ENCODE results near the gene RNF149. TPM values are rescaled to one million over a fixed set of nuclear protein-coding genes. Genes with fewer than 3 reads are reported as not detected.

The RNF149 gene
- polyA plus RNA-seq, 1 experiment = 18.8 TPM

DNA sequence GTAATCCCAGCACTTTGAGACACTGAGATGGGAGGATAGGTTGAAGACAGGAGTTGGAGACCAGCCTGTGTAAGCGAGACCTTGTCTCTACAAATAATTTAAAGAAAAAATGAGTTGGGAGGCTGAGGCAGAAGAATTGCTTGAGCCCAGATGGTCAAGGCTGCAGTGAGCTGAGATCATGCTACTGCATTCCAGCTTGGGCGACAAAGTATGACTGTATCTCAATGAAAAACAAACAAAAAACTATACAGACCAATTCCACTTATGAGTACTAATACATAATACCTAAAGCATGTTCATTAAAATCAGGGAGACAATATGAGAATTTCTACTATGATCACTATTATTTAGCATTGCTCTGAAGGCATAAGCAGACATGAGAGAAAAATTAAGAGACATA, 12.6 kb downstream of the RNF149 start:
- CTCF ChIA-PET = interaction anchor here (2.1 kb wide), 1 partner anchor 46 kb away, joined by 4 read pairs; no protein-coding TSS in a partner anchor
- no peak overlapping the region for H3K27ac ChIP-seq (ENCODE audit: low read depth, low read length)
- no peaks in the 10 kb centered on the region for H3K27me3 ChIP-seq (ENCODE audit: control insufficient read depth, insufficient read depth, low read length)
- H3K4me3 ChIP-seq (ENCODE audit: low read depth, low read length) = no peak overlapping the region
- TF ChIP-seq, protein P1, sequence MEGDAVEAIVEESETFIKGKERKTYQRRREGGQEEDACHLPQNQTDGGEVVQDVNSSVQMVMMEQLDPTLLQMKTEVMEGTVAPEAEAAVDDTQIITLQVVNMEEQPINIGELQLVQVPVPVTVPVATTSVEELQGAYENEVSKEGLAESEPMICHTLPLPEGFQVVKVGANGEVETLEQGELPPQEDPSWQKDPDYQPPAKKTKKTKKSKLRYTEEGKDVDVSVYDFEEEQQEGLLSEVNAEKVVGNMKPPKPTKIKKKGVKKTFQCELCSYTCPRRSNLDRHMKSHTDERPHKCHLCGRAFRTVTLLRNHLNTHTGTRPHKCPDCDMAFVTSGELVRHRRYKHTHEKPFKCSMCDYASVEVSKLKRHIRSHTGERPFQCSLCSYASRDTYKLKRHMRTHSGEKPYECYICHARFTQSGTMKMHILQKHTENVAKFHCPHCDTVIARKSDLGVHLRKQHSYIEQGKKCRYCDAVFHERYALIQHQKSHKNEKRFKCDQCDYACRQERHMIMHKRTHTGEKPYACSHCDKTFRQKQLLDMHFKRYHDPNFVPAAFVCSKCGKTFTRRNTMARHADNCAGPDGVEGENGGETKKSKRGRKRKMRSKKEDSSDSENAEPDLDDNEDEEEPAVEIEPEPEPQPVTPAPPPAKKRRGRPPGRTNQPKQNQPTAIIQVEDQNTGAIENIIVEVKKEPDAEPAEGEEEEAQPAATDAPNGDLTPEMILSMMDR (IDR thresholded peaks at IDR 0.05; ENCODE audit: low read depth, low read length) = no peak
- DNase-seq (ENCODE audit: low read depth, low spot score) = no peak
- no peaks in the 10 kb centered on the region for H3K9me3 ChIP-seq (ENCODE audit: control insufficient read depth, insufficient read depth, low read length)
- POLR2A ChIA-PET = interaction anchor here (0.7 to 0.9 kb wide), 2 partner anchors 8 to 9 kb away, joined by 3 read pairs; no protein-coding TSS in a partner anchor

DNA sequence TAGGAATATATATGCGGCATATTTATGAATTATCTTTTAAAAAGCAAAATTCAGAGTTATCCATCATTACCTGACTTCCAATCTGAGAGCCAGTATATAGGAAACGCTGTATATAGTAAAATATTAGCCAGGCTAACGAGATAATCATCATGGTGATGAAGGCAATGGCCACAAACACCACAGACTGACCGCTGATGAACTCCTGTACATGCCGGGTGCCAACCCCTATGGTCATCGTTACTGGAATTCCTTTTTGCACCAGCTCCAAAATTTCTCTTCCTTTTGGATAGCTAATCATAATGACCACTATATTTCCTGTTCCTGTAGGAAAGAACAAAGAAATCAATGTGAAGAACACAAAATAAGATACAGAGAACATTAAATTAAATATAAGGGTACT, 13.6 kb downstream of the RNF149 start:
- no peak overlapping the region for H3K27ac ChIP-seq (ENCODE audit: low read depth, low read length)
- ChIA-PET CTCF (no interaction called here), POLR2A (interaction anchor here (0.5 to 0.7 kb wide), 2 partner anchors 9 to 876 kb away, joined by 3 read pairs; no protein-coding TSS in a partner anchor)
- DNase-seq (ENCODE audit: low read depth, low spot score) = no peak
- no peaks in the 10 kb centered on the region for H3K27me3 ChIP-seq (ENCODE audit: control insufficient read depth, insufficient read depth, low read length)
- H3K9me3 ChIP-seq (ENCODE audit: control insufficient read depth, insufficient read depth, low read length) = no peaks in the 10 kb centered on the region
- no peak overlapping the region for H3K4me3 ChIP-seq (ENCODE audit: low read depth, low read length)
- TF ChIP-seq, protein P1 (IDR thresholded peaks at IDR 0.05; ENCODE audit: low read depth, low read length) = no peak

DNA sequence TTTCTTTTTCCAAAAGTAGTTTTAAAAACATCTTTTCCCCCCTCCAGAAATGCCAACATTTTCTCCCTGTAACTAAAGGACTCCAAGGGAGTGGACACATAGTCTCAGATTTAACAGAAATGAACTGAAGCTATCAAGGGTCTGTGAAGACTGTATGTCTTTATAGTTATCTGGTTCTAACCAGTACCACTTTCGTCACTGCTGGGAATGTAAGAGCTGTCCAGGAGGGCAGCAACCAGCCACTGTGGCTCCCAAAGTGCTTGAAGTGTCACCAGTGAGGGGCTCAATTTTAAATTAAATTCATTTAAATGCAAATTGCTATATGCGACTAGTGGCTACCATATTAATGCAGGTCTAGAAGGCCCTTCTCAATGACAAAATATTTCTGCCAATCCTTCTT, 15.0 kb downstream of the RNF149 start:
- no peak overlapping the region for H3K4me3 ChIP-seq (ENCODE audit: low read depth, low read length)
- TF ChIP-seq, protein P1 (IDR thresholded peaks at IDR 0.05; ENCODE audit: low read depth, low read length) = no peak
- H3K9me3 ChIP-seq (ENCODE audit: control insufficient read depth, insufficient read depth, low read length) = no peaks in the 10 kb centered on the region
- DNase-seq (ENCODE audit: low read depth, low spot score) = no peak
- ChIA-PET CTCF (no interaction called here), POLR2A (no interaction called here)
- no peak overlapping the region for H3K27ac ChIP-seq (ENCODE audit: low read depth, low read length)
- no peaks in the 10 kb centered on the region for H3K27me3 ChIP-seq (ENCODE audit: control insufficient read depth, insufficient read depth, low read length)

DNA sequence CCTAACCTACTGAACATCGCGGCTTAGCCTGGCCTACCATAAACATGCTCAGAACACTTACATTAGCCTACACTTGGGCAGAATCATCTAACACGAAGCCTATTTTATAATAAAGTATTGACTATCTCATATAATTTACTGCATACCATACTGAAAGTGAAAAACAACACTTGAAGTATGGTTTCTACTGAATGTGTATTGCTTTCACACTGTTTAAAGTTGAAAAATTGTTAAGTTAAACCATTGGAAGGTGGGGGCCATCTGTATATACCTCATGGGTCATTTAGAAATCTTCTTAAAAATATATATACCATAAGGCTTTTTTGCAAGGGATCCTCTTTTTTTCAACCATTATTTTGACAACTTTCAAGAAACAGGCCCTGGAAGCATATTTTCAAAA, 16.5 kb downstream of the RNF149 start:
- ChIA-PET CTCF (no interaction called here), POLR2A (no interaction called here)
- Histone ChIP-seq H3K4me3 (ENCODE audit: low read depth, low read length) (no peak overlapping the region), H3K9me3 (ENCODE audit: control insufficient read depth, insufficient read depth, low read length) (no peaks in the 10 kb centered on the region), H3K27me3 (ENCODE audit: control insufficient read depth, insufficient read depth, low read length) (no peaks in the 10 kb centered on the region), H3K27ac (ENCODE audit: low read depth, low read length) (no peak overlapping the region)
- TF ChIP-seq, protein P1 (IDR thresholded peaks at IDR 0.05; ENCODE audit: low read depth, low read length) = no peak
- DNase-seq (ENCODE audit: low read depth, low spot score) = no peak

DNA sequence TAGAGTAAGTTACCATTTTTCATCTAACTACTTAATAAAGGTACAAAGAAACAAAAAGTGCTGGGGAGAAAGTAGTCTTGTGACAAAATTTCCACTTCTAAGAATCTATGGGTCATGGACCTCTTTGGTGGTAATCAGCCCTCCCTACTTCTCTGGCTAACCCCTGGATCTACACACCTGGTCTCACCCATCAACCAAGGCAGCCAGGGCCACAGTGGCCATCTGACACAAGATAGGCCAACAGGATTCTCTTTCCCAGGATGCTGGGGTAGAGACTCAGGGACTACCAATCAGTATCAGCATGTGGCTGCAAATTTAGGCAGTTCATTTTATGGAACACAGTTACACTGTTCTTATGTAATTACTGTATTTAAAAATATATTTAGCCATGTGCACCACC, 17.8 kb downstream of the RNF149 start:
- no peaks in the 10 kb centered on the region for H3K9me3 ChIP-seq (ENCODE audit: control insufficient read depth, insufficient read depth, low read length)
- ChIA-PET CTCF (no interaction called here), POLR2A (no interaction called here)
- no peak overlapping the region for H3K27ac ChIP-seq (ENCODE audit: low read depth, low read length)
- H3K27me3 ChIP-seq (ENCODE audit: control insufficient read depth, insufficient read depth, low read length) = no peaks in the 10 kb centered on the region
- H3K4me3 ChIP-seq (ENCODE audit: low read depth, low read length) = no peak overlapping the region
- no peak for DNase-seq (ENCODE audit: low read depth, low spot score)
- TF ChIP-seq, protein P1 (IDR thresholded peaks at IDR 0.05; ENCODE audit: low read depth, low read length) = no peak
